Keratinocyte (primary cell): ENCODE results near the gene ZMYM2. TPM values are rescaled to one million over a fixed set of nuclear protein-coding genes. Genes with fewer than 3 reads are reported as not detected.

Experiments used
- DNase-seq: peaks from one replicate; pipeline ENCODE4 v3.0.0-alpha.2; 2011; ENCODE audit warnings: low read depth, missing footprints, low spot score
- FAIRE-seq: peaks from 2 replicates; lab custom pipeline; 2011; peaks lifted over from hg19 to GRCh38; lab: Jason Lieb, UNC
- H2AFZ ChIP-seq: 2 replicates; pipeline ENCODE4 v1.6.0; 2012; ENCODE audit warnings: low read length, control low read depth, inconsistent platforms; ENCODE audit not compliant: control insufficient read depth
- H3K27ac ChIP-seq: 2 replicates; pipeline ENCODE4 v1.5.1; 2011; ENCODE audit warnings: low read length; ENCODE audit not compliant: control insufficient read depth, insufficient read depth
- H3K27me3 ChIP-seq: 3 replicates; pipeline ENCODE4 v1.6.0; 2011; ENCODE audit warnings: low read length; ENCODE audit not compliant: control insufficient read depth, insufficient read depth; ENCODE audit errors: extremely low read depth
- H3K36me3 ChIP-seq, 2 experiments: 2 replicates in 1 of 2; 3 replicates in 1 of 2; pipeline ENCODE4 v1.5.1; 2011; ENCODE audit warnings: low read length in 2 of 2, mild to moderate bottlenecking in 1 of 2; ENCODE audit not compliant: control insufficient read depth in 2 of 2, insufficient read depth in 2 of 2; ENCODE audit errors: extremely low read depth in 1 of 2
- H3K4me1 ChIP-seq: 3 replicates; pipeline ENCODE4 v1.5.1; 2011; ENCODE audit warnings: low read length; ENCODE audit not compliant: control insufficient read depth, insufficient read depth; ENCODE audit errors: extremely low read depth
- H3K4me2 ChIP-seq: 3 replicates; pipeline ENCODE4 v1.6.0; 2011; ENCODE audit warnings: low read depth, low read length; ENCODE audit not compliant: control insufficient read depth, insufficient read depth; ENCODE audit errors: extremely low read depth
- H3K4me3 ChIP-seq, 3 experiments: fragments of 200-600 bp in 1 of 3; sonication (generic) in 1 of 3; 2 replicates in 2 of 3; 3 replicates in 1 of 3; pipeline ENCODE4 v1.5.1; 2011 to 2016; ENCODE audit warnings: low read length in 3 of 3, mild to moderate bottlenecking in 3 of 3, control low read depth in 2 of 3, inconsistent platforms in 1 of 3, low read depth in 1 of 3, mixed read lengths in 1 of 3, mixed run types in 1 of 3, moderate library complexity in 1 of 3; ENCODE audit not compliant: control insufficient read depth in 2 of 3, insufficient read depth in 2 of 3; ENCODE audit errors: extremely low read depth in 1 of 3
- H3K79me2 ChIP-seq: 2 replicates; pipeline ENCODE4 v1.6.0; 2012; ENCODE audit warnings: low read length; ENCODE audit not compliant: control insufficient read depth, insufficient read depth
- H3K9ac ChIP-seq: 3 replicates; pipeline ENCODE4 v1.6.0; 2011; ENCODE audit warnings: low read length; ENCODE audit not compliant: control insufficient read depth, insufficient read depth; ENCODE audit errors: extremely low read depth
- H3K9me1 ChIP-seq: 3 replicates; pipeline ENCODE4 v1.6.0; 2011; ENCODE audit warnings: low read length; ENCODE audit not compliant: control insufficient read depth, insufficient read depth; ENCODE audit errors: extremely low read depth
- H3K9me3 ChIP-seq: 2 replicates; pipeline ENCODE4 v1.5.1; 2012; ENCODE audit warnings: low read depth, low read length; ENCODE audit not compliant: control insufficient read depth
- H4K20me1 ChIP-seq: 3 replicates; pipeline ENCODE4 v1.6.0; 2011; ENCODE audit warnings: low read length; ENCODE audit not compliant: control insufficient read depth, insufficient read depth; ENCODE audit errors: extremely low read depth
- EZH2 ChIP-seq: IDR thresholded peaks from one replicate; pipeline ENCODE4 v1.6.1; 2012; ENCODE audit warnings: inconsistent platforms, mild to moderate bottlenecking, low read length, moderate library complexity
- dilution Hi-C: fragments of 300-500 bp; cut with MboI; formaldehyde crosslinking; loops from one replicate; pipeline ENCODE4 v1.7.0; 2020; ENCODE audit warnings: low sequenced_read_pairs; ENCODE audit not compliant: extremely low pct_ligation_motif_present
- polyA plus RNA-seq, 5 experiments: library from polyadenylated mRNA; depleted of rRNA in 3 of 5; stranded (reverse) in 3 of 5; stranded (forward) in 1 of 5; unstranded in 1 of 5; fragments of >200 nt; gene quantifications; 1 replicate in 1 of 5; 2 replicates in 3 of 5; 3 replicates in 1 of 5; pipeline versions ENCODE4 v1.2.1 to v1.2.3, GENCODE V29; 2011 to 2012; ENCODE audit warnings: missing spikeins in 2 of 5, low read depth in 1 of 5, low replicate concordance in 1 of 5
- TF ChIP-seq, protein P1 (sequence below), 3 experiments: IDR thresholded peaks in 1 of 3; conservative IDR thresholded peaks in 1 of 3; optimal IDR thresholded peaks in 1 of 3; 2 replicates in 2 of 3; 3 replicates in 1 of 3; pipeline versions ENCODE3 to v1.5.1; 2011; ENCODE audit warnings: low read length in 3 of 3, mild to moderate bottlenecking in 3 of 3, moderate library complexity in 2 of 3, control low read depth in 1 of 3, inconsistent platforms in 1 of 3; ENCODE audit not compliant: insufficient read depth in 2 of 3; ENCODE audit errors: extremely low read depth in 1 of 3

Gene ZMYM2
- polyA plus RNA-seq, 1 donor (not counting 4 experiments of a cell fraction or from before 2014, with no cell fraction given), result 51.3 TPM

DNA sequence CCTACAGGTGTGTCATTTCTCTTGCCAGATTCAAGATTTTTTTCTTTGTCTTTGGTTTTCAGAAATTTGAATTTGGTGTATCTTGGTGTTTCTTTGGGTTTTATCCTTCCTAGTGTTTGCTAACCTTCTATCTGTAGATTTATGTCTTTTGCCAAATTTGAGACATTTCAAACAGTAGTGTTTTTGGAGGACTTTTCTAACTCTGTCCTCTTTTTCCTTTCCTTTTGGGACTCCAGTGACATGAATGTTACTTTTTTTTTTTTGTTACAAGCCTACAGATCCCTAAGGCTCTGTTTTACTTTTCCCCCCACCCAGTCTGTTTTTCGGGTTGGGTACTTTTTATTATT, 58.8 kb downstream of the ZMYM2 start:
- Histone ChIP-seq H4K20me1 (no peaks in the 10 kb centered on the region), H3K4me1 (peaks cover 15% of the 10 kb centered on the region), H3K36me3 (peaks cover 0 to 4% of the 10 kb centered on the region in 2 experiments)

DNA sequence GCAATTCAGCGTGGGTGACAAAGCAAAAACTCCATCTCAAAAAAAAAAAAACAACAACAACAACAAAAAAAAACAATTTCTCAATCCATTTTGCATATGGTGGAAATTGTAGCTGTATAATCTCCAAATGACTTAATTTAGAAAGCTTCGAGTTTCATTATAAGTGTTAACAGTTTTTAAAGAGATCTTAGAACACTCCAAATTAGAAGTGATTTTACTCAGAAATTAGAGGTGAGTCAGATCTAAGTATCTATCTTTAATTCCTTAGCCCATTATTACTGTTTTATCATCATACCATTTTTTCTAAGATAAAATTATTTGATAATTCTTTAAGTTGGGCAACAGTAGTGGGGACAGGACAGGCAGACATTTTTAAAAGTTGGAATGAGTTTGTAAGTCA, 60.5 kb downstream of the ZMYM2 start:
- Histone ChIP-seq H3K27me3 (no peaks in the 10 kb centered on the region), H3K36me3 (peaks cover 0 to 4% of the 10 kb centered on the region in 2 experiments), H3K27ac (no peak overlapping the region), H3K9me1 (no peaks in the 10 kb centered on the region), H2AFZ (no peak overlapping the region), H3K4me1 (peaks cover 15% of the 10 kb centered on the region), H4K20me1 (no peaks in the 10 kb centered on the region), H3K4me2 (no peak overlapping the region), H3K9ac (no peak overlapping the region), H3K4me3 (no peak overlapping the region), H3K79me2 (peaks cover 12% of the 10 kb centered on the region), H3K9me3 (no peaks in the 10 kb centered on the region)
- TF ChIP-seq EZH2, result no peak
- TF ChIP-seq, protein P1, sequence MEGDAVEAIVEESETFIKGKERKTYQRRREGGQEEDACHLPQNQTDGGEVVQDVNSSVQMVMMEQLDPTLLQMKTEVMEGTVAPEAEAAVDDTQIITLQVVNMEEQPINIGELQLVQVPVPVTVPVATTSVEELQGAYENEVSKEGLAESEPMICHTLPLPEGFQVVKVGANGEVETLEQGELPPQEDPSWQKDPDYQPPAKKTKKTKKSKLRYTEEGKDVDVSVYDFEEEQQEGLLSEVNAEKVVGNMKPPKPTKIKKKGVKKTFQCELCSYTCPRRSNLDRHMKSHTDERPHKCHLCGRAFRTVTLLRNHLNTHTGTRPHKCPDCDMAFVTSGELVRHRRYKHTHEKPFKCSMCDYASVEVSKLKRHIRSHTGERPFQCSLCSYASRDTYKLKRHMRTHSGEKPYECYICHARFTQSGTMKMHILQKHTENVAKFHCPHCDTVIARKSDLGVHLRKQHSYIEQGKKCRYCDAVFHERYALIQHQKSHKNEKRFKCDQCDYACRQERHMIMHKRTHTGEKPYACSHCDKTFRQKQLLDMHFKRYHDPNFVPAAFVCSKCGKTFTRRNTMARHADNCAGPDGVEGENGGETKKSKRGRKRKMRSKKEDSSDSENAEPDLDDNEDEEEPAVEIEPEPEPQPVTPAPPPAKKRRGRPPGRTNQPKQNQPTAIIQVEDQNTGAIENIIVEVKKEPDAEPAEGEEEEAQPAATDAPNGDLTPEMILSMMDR (optimal IDR thresholded peaks at IDR 0.05 in 1 of 3, IDR thresholded peaks at IDR 0.05 in 1 of 3, conservative IDR thresholded peaks at IDR 0.05 in 1 of 3; ENCODE audit: extremely low read depth in 1 of 3, insufficient read depth in 2 of 3, low read length in 3 of 3), result no peak
- FAIRE-seq (no peak), DNase-seq (no peak)
- dilution Hi-C loops, result no loop called here

More for the DNA sequence above, 58.8 kb downstream of the ZMYM2 start:
- TF ChIP-seq EZH2, result no peak
- TF ChIP-seq, protein P1 (optimal IDR thresholded peaks at IDR 0.05 in 1 of 3, IDR thresholded peaks at IDR 0.05 in 1 of 3, conservative IDR thresholded peaks at IDR 0.05 in 1 of 3; ENCODE audit: extremely low read depth in 1 of 3, insufficient read depth in 2 of 3, low read length in 3 of 3), result no peak
- no peak overlapping the region for H3K4me2 ChIP-seq
- no peak overlapping the region for H2AFZ ChIP-seq
- no peaks in the 10 kb centered on the region for H3K9me3 ChIP-seq
- H3K27ac ChIP-seq, result no peak overlapping the region
- dilution Hi-C loops, result no loop called here
- no peak overlapping the region for H3K4me3 ChIP-seq
- H3K9me1 ChIP-seq, result no peaks in the 10 kb centered on the region
- FAIRE-seq (no peak), DNase-seq (no peak)
- H3K9ac ChIP-seq, result no peak overlapping the region
- H3K79me2 ChIP-seq, result peaks cover 23% of the 10 kb centered on the region
- H3K27me3 ChIP-seq, result no peaks in the 10 kb centered on the region
